ENCODE results near the gene ZNF503. TPM values are rescaled to one million over a fixed set of nuclear protein-coding genes. Genes with fewer than 3 reads are reported as not detected.

ZNF503 gene
- total and polyA plus RNA-seq, 2 of the 8 experiments (the other 6 are each of a cell fraction or from before 2014, with no cell fraction given) = 0.03 to 0.13 TPM

DNA sequence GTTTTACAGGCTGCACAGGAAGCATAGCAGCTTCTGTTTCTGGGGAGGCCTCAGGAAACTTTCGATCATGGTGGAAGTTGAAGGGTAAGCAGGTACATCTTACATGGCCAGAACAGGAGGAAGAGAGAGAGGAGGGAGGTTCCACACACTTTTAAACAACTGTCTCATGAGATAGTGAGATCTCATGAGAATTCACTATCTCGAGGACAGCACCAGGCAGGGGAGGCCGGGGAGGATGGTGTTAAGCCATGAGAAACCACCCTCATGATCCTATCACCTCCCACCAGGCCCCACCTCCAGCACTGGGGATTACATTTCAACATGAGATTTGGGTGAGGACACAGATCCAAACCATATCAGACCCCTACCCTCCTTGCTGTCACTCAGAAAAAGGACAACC, 23.7 kb downstream of the ZNF503 start:
- no peak overlapping the region for H2BK120ac ChIP-seq (replicated peaks; ENCODE audit: low read depth, low read length)
- H3K27ac ChIP-seq (ENCODE audit: low read depth, low read length) = no peak overlapping the region
- H3K23me2 ChIP-seq (ENCODE audit: low read depth, low read length) = no peaks in the 10 kb centered on the region
- H2BK20ac ChIP-seq (ENCODE audit: low read length) = no peak overlapping the region
- no peaks in the 10 kb centered on the region for H4K20me1 ChIP-seq (replicated peaks in 1 of 2; ENCODE audit: control insufficient read depth in 1 of 2, insufficient read depth in 2 of 2, low read length in 2 of 2)
- H3K56ac ChIP-seq (replicated peaks; ENCODE audit: insufficient read length, low read depth, low read length) = no peak overlapping the region
- no peak overlapping the region for H3K4ac ChIP-seq (replicated peaks; ENCODE audit: insufficient read length, low read depth, low read length)
- H3K4me3 ChIP-seq (ENCODE audit: extremely low read depth in 1 of 4, insufficient read depth in 2 of 4, low read depth in 3 of 4, low read length in 4 of 4) = no peak overlapping the region
- H2BK12ac ChIP-seq (ENCODE audit: low read depth, low read length) = no peak overlapping the region
- no peak for FAIRE-seq
- H3K4me2 ChIP-seq (ENCODE audit: insufficient read depth in 1 of 2, low read depth in 2 of 2, low read length in 2 of 2) = no peak overlapping the region
- no peaks in the 10 kb centered on the region for H3K79me2 ChIP-seq (ENCODE audit: control insufficient read depth in 1 of 2, insufficient read depth in 2 of 2, low read length in 2 of 2)
- H3K27me3 ChIP-seq (replicated peaks in 1 of 4; ENCODE audit: control insufficient read depth in 3 of 4, extremely low read depth in 1 of 4, insufficient read depth in 3 of 4, low read length in 3 of 4) = peaks cover 0 to 2% (median 0%) of the 10 kb centered on the region in 4 experiments; a peak in 1 of 7 replicates
- 91% methylated on average over 3 of the region's 3 CpGs; no CpG with 5 or more reads in 1 of the 2 experiments for WGBS, 2 experiments (ENCODE audit: extremely low coverage in 1 of 2, insufficient coverage in 1 of 2, insufficient read length in 1 of 2, insufficient replicate concordance in 2 of 2, low coverage in 1 of 2, low lambda C conversion rate in 2 of 2, missing lambda C conversion rate in 1 of 2)
- H3K4me1 ChIP-seq (replicated peaks in 1 of 4; ENCODE audit: control insufficient read depth in 3 of 4, insufficient read depth in 4 of 4, low read length in 3 of 4) = no peaks in the 10 kb centered on the region
- H3K18ac ChIP-seq (ENCODE audit: extremely low read depth, low read length) = no peak overlapping the region
- no peaks in the 10 kb centered on the region for H3K36me3 ChIP-seq (ENCODE audit: control insufficient read depth in 2 of 4, insufficient read depth in 4 of 4, low read length in 3 of 4)
- no peak overlapping the region for H2BK5ac ChIP-seq (ENCODE audit: low read depth, low read length)
- H2AK5ac ChIP-seq (ENCODE audit: low read depth, low read length) = no peak overlapping the region
- TF ChIP-seq CHD2 (IDR thresholded peaks at IDR 0.05; ENCODE audit: low read length) (no peak), CHD1 (IDR thresholded peaks at IDR 0.05; ENCODE audit: low read depth, low read length) (no peak), KDM1A (IDR thresholded peaks at IDR 0.05; ENCODE audit: borderline replicate concordance, low read length) (no peak), CEBPB (IDR thresholded peaks at IDR 0.05; ENCODE audit: low read depth, low read length) (no peak), RBBP5 (IDR thresholded peaks at IDR 0.05; ENCODE audit: borderline replicate concordance, low read depth, low read length) (no peak), HDAC2 (IDR thresholded peaks at IDR 0.05; ENCODE audit: borderline replicate concordance in 1 of 2, low read depth in 2 of 2, low read length in 2 of 2) (no peak), JUN (IDR thresholded peaks at IDR 0.05; ENCODE audit: low read depth, low read length) (no peak), MAX (IDR thresholded peaks at IDR 0.05) (no peak), GABPA (IDR thresholded peaks at IDR 0.05; ENCODE audit: borderline replicate concordance, insufficient read depth, low read length) (no peak), E2F6 (IDR thresholded peaks at IDR 0.05) (no peak), SUZ12 (IDR thresholded peaks at IDR 0.05; ENCODE audit: low read length) (no peak)
- TF ChIP-seq, protein P1, sequence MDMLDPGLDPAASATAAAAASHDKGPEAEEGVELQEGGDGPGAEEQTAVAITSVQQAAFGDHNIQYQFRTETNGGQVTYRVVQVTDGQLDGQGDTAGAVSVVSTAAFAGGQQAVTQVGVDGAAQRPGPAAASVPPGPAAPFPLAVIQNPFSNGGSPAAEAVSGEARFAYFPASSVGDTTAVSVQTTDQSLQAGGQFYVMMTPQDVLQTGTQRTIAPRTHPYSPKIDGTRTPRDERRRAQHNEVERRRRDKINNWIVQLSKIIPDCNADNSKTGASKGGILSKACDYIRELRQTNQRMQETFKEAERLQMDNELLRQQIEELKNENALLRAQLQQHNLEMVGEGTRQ (IDR thresholded peaks at IDR 0.05; ENCODE audit: low read length) = no peak
- no peak overlapping the region for H3K23ac ChIP-seq (ENCODE audit: insufficient read length)
- H2AFZ ChIP-seq (ENCODE audit: low read length) = no peak overlapping the region
- no peak overlapping the region for H4K8ac ChIP-seq (ENCODE audit: extremely low read depth, insufficient read depth, low read length)
- H3K14ac ChIP-seq (ENCODE audit: insufficient read length) = no peak overlapping the region
- DNase-seq (ENCODE audit: low read depth in 1 of 2, low spot score in 2 of 2) = no peak
- no peaks in the 10 kb centered on the region for H3K9me3 ChIP-seq (ENCODE audit: insufficient read depth in 2 of 2, low read depth in 1 of 2, low read length in 1 of 2)
- no peak overlapping the region for H3K9ac ChIP-seq (replicated peaks in 1 of 4; ENCODE audit: extremely low read depth in 1 of 4, low read depth in 3 of 4, low read length in 3 of 4)
- H4K5ac ChIP-seq (ENCODE audit: insufficient read length, low read depth, low read length) = no peak overlapping the region
- H4K91ac ChIP-seq (replicated peaks; ENCODE audit: insufficient read length, low read length) = no peak overlapping the region
- POLR2A ChIA-PET (ENCODE audit: partially characterized antibody) = no interaction called here
- no peaks in the 10 kb centered on the region for H3K79me1 ChIP-seq (ENCODE audit: low read depth, low read length)
- CTCF ChIA-PET (ENCODE audit: partially characterized antibody) = no interaction called here
- no peak overlapping the region for H2BK15ac ChIP-seq (ENCODE audit: low read length)
